COR-L47 (cell line): ENCODE results near the gene LACTB.

Experiments used
- DNase-seq: peaks from one replicate; lab custom pipeline; 2025; lab: John Stamatoyannopoulos, UW

The LACTB gene, protein sequence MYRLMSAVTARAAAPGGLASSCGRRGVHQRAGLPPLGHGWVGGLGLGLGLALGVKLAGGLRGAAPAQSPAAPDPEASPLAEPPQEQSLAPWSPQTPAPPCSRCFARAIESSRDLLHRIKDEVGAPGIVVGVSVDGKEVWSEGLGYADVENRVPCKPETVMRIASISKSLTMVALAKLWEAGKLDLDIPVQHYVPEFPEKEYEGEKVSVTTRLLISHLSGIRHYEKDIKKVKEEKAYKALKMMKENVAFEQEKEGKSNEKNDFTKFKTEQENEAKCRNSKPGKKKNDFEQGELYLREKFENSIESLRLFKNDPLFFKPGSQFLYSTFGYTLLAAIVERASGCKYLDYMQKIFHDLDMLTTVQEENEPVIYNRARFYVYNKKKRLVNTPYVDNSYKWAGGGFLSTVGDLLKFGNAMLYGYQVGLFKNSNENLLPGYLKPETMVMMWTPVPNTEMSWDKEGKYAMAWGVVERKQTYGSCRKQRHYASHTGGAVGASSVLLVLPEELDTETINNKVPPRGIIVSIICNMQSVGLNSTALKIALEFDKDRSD

GRCh38 chr15:63121382-63122001, at the start of gene LACTB:
Gene LACTB, plus strand, starts transcription at chr15:63121861. Its CDS starts 11 bp downstream, at chr15:63121872.
- peak; percentile 86 for DNase-seq

- no peak for DNase-seq
These were observed 49.5 kb upstream of the LACTB start for GRCh38 chr15:63072023-63072650.

DNA sequence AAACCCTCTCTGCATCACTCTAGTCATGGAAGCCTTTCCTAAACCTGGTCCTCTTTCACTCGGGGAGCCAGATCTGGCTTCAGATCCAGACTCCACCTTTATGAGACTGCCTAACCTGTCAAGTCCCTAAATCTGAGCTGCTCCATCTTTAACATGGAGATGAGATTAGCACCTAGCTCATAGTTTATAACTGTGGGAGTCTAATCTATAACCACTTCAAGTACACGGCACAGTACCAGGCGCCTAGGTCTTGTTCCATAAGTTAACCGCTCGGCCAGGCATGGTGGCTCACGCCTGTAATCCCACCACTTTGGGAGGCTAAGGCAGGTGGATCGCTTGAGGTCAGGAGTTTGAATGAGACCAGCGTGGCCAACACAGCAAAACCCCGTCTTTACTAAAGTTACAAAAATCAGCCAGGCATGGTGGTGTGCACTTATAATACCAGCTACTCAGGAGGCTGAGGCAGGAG, 48.8 kb upstream of the LACTB start:
- DNase-seq, result no peak

- no peak for DNase-seq
These were observed 48.0 kb upstream of the LACTB start for GRCh38 chr15:63073497-63074172.

DNA sequence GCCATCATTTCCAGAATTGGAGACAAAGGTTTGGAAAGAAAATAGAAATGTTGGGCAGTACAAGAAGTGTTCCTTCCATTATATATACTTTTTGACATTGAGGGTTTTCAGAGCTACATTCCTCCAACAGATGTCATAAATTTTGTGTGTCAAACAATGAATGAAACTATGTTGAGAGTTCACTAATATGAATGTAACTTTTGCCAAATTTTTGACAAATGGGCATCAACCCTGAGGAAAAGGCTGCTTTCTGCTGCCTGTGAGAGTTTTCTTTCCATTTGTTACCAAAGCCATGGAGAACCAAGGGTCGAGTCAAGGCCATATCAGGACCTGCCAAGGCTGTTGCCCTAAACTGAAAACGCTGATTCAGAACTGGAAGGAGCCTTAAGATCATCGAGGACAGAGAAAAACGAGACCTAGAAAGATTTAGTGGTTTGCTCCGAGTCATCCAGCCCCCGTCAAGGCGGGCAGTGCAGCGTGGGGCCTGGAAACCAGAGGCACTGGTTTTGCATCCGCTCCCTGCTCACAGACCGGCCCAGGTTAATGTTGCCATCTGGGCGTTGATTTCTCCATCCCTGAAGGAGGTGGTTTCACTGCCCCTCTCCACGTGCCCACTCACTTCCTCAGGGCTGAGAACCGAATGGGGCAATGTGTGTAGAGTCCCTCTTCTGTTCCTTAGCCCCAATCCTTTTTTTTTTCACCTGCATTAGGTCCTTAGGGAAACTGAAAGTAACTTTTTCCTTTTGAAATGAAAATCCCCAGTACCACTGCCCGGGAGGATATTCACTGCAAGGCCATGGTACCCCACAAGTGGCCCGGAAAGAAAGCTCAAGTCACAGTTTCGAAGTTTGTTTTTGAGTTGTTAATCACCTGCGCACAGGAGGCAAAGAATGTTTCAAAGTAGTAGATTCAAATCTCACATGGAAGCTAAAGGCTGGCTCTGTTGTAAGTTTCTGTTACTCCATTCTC, 46.4 kb upstream of the LACTB start:
- DNase-seq, result no peak

DNA sequence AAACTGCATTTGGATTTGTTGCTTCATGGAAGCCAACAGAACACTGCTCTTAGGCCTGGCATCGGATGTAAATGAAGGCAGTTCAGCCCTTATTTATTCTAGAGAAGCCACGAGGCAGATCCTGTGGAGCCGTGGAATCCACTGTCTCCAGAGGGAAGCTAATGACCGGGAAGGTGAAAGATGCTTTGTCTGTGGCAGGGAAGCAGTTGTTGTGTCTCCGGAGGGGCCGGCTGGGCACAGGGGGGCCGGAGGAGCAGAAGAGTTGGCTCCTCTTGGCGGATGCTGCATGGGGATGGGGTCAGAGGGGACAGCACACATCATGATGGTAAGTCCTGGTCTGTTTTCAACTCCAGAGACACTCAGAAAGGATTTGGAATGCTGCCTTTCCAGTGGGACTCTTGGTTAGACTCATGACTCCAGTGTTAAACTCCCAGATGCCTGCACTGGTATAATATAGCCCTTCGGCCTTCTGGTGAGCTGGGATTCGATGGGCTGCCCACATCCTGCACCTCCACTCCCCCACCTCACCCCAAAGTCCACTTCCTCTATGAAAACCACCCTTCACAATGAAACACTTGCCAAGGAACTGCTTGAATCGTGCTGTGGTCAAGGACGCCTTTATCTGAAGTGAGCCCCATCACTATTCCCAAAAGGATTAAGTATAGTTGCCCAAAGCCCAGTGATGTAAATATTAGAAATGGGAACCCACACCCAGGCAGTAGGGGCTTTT, 45.5 kb upstream of the LACTB start:
- DNase-seq, result no peak

GRCh38 chr15:63076714-63077046, 45.0 kb upstream of the LACTB start:
- DNase-seq, result no peak

DNA sequence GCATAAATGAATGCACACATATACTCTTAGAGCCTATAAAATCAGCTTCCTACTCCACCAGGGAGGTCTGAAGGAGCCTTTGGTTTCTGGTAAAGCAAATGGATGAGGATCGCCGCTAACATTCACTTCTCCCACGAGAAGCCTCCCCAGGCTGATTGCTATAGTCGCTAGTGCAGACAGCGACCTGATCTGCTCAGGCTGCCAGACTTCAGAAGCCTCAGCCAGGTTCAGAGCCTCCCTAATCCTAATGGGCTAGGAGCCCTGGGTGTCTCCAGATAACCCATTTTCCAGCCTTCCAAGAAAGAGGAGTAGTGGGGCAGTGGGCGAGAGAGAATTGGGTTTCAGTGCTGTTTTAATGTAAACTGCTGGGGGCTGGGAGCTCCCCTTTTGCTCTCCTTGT, 43.7 kb upstream of the LACTB start:
- no peak for DNase-seq

DNA sequence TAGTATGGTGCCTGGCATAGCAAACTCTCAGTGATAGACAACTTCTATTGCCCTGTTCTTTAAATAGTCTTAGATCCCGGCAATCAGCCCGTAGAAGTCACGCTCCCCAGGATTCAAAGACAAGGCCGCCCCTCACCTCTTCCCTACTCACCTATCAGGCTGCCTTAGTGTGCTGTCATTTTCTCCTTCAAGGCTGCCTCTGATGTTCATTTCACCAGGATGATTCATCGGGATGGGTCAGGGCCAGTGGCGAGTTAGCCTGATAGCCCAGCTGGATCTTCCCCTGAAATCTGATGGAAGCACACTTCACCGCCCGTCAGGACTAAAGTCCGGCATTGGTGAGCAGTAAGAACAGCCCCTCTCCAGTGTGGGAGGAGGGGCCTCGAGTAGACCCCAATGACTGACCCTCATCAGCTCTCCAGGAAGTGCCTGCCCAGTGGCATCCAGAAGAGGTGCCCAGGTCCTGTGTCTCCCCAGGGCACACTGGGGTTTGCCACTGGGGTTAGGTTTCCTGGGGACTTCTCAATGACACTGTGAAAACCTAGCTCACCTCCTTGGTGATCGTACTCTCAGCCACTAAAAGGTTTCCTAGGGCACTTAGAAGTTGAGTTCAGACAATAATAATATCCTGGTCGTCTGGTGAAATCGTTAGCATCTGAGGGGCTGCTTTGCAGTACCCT, 41.6 kb upstream of the LACTB start:
- DNase-seq, result no peak

DNA sequence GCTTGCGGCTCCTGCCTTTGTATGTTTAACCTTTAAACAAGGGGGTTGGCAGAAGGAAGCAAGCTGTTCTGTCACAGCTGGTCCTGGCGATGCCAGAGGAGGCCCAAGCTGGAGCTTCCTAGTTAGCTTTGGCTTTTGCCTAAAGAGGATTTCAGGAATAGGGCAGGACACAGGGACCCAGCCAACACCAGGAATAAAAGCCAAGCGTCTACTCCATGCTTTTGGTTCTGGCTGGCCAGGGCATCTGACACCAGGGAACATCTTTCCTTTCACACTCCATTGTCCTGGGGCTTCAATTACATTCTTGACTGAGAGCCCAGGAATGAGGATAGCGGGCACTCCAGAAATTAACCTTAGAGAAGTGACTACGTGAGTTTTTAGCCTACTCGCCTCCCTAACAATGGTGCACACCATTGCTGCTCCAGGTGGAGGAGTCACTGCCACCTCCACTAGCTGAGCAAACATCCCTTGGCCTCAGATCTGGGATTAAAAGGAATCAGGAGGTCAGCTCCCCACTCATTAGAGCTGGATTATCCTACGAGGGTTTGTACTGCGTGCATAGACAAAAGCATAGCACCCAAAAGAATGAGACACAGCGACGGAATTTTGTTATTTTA, 40.9 kb upstream of the LACTB start:
- DNase-seq, result no peak

DNA sequence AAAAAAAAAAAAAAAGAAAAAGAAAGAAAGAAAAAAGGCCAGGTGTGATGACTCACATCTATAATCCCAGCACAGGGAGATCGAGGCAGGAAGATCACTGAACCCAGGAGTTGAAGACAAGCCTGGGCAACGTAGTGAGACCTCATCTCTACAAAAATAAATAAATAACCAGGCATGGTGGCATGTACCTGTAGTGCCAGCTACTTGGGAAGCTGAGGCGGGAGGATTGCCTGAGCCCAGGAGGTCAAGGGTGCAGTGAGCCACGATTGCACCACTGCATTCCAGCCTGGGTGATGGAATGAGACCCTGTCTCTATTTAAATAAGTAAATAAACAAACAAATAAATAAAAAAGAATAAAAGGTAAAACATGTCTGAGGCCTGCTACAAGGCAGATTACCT, 39.3 kb upstream of the LACTB start:
- no peak for DNase-seq

- DNase-seq, result no peak
These were observed 38.6 kb upstream of the LACTB start for GRCh38 chr15:63083044-63083443.

DNA sequence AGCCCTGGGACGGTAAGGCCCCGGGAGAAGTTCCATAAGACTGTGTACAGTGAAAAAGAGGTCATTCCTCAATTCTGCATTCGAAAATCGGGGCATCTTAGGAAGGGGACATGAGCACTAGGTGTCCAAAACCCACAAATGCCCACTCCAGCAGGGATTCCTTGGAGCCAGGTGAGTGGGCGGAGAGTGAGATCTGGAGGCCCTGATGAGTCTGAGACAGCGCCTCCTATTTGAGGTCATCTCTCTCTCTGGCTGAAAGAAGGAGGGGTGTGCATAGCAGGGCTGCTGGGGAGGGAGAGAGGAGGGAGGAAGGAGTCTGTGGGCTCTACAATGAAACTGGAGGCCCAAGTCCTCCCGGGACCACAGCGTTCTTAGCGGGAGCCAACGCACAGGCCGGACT, 38.1 kb upstream of the LACTB start:
- no peak for DNase-seq

DNA sequence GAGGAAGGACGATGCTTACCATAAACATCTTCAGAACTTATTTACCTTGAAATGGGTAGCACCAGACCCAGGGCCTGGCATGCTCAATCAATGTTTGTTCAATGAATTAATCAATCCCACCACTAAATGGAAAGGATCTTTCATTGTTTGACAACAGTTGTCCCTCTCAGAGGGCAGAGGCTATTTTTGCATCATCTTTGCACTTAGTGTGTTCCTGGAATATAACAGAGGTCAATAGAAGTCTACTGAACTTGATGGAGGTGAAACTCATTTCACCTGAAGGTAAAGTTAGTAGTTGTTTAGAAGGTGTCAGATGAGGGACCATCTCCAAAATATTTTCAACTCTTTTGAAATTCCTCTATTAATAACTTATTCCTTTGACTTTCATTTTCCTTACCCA, 36.9 kb upstream of the LACTB start:
- no peak for DNase-seq

DNA sequence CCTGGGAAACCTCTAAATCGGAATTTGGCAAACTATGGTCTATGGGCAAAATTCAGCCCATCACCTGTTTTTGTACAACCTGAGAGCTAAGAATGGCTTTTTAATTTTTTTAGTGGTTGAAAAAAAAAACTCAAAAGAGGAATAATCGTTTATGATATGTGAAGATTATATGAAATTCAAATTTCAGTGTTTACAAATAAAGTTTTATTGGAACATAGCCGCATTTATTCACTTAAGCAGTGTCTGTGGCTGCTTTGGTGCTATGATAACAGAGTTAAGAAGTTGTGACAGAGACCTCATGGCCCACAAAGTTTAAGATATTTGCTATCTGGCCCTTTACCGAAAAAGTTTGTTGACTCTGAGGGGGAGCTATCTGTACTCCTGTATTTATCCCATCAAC, 36.4 kb upstream of the LACTB start:
- DNase-seq, result no peak

- no peak for DNase-seq
These were observed 35.4 kb upstream of the LACTB start for GRCh38 chr15:63086271-63086670.

DNA sequence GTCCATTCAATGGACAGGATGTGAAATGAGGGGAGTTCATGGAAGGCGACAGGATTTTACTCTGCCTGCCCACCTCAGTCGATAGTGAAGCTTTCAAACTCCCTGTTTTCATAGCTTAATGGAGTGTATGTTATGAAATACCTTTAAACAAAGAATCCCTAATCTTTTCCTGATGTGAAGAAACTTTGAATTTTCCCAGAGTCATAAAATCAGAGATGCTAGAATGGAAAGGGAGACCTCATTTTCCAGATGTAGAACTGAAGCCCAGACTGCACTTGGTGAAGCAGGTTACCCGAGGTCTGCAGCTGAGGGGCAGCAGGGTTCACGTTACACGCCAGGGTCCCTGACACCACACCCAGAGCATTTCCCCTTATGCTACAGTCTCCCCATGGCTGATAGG, 34.7 kb upstream of the LACTB start:
- DNase-seq, result no peak

GRCh38 chr15:63088533-63089245, 33.0 kb upstream of the LACTB start:
- DNase-seq, result peak; percentile 21
